ENCODE data around the gene RAB21. TPM values are rescaled to one million over a fixed set of nuclear protein-coding genes. Genes with fewer than 3 reads are reported as not detected.
A peak's percentile ranks its signal among the peaks of the same experiment; 100 is the strongest.

Gene RAB21
- total RNA-seq, 1 experiment from 2014 or later = 53.0 TPM

GRCh38 chr12:71731439-71732356 lies 23.0 kb upstream of the RAB21 start:
- Histone ChIP-seq H2AK5ac (ENCODE audit: insufficient read length, low read length) (no peak overlapping the region), H3K4me1 (ENCODE audit: insufficient read depth, low read length) (no peaks in the 10 kb centered on the region), H3K9me3 (ENCODE audit: control insufficient read depth, low read depth, low read length) (no peaks in the 10 kb centered on the region), H3K4ac (ENCODE audit: low read depth, low read length) (no peak overlapping the region), H3K18ac (ENCODE audit: insufficient read length, low read depth, low read length) (no peak overlapping the region), H2BK12ac (ENCODE audit: insufficient read length, low read depth, low read length) (no peak overlapping the region), H4K8ac (replicated peaks; ENCODE audit: insufficient read length, low read depth, low read length) (no peak overlapping the region), H3K27me3 (ENCODE audit: insufficient read depth, low read length) (no peaks in the 10 kb centered on the region), H3K9ac (ENCODE audit: extremely low read depth, insufficient read length, low read length) (no peak overlapping the region), H3K56ac (ENCODE audit: insufficient read length, low read depth, low read length) (no peak overlapping the region), H2BK120ac (ENCODE audit: low read depth, low read length, poor library complexity, severe bottlenecking) (no peak overlapping the region), H2BK5ac (ENCODE audit: insufficient read length, low read length) (no peak overlapping the region), H2BK20ac (ENCODE audit: low read depth, low read length, poor library complexity, severe bottlenecking) (no peak overlapping the region), H3K79me2 (ENCODE audit: insufficient read depth, low read length) (no peaks in the 10 kb centered on the region), H3K79me1 (ENCODE audit: insufficient read depth, low read depth, low read length, poor library complexity, severe bottlenecking) (no peaks in the 10 kb centered on the region), H3K14ac (ENCODE audit: insufficient read depth, low read length) (no peak overlapping the region), H3K23me2 (ENCODE audit: insufficient read length, low read depth, low read length, poor library complexity, severe bottlenecking) (no peaks in the 10 kb centered on the region), H4K20me1 (ENCODE audit: control insufficient read depth, insufficient read depth, insufficient read length) (no peaks in the 10 kb centered on the region), H4K91ac (ENCODE audit: insufficient read length, low read depth, low read length) (no peak overlapping the region), H2BK15ac (ENCODE audit: low read depth, low read length) (no peak overlapping the region), H4K5ac (ENCODE audit: insufficient read length, low read depth, low read length) (no peak overlapping the region), H2AFZ (ENCODE audit: low read length) (no peak overlapping the region), H3K27ac (ENCODE audit: insufficient read length, low read depth, low read length) (no peak overlapping the region), H3K4me2 (ENCODE audit: insufficient read depth, insufficient read length, low read length) (no peak overlapping the region), H3T11ph (ENCODE audit: low read length) (no peak overlapping the region), H3K23ac (ENCODE audit: insufficient read length, low read depth, low read length) (no peak overlapping the region)
- H3K27ac Mint-ChIP-seq = no peak overlapping the region; a peak in 1 of 7 replicates
- TF ChIP-seq, protein P1, sequence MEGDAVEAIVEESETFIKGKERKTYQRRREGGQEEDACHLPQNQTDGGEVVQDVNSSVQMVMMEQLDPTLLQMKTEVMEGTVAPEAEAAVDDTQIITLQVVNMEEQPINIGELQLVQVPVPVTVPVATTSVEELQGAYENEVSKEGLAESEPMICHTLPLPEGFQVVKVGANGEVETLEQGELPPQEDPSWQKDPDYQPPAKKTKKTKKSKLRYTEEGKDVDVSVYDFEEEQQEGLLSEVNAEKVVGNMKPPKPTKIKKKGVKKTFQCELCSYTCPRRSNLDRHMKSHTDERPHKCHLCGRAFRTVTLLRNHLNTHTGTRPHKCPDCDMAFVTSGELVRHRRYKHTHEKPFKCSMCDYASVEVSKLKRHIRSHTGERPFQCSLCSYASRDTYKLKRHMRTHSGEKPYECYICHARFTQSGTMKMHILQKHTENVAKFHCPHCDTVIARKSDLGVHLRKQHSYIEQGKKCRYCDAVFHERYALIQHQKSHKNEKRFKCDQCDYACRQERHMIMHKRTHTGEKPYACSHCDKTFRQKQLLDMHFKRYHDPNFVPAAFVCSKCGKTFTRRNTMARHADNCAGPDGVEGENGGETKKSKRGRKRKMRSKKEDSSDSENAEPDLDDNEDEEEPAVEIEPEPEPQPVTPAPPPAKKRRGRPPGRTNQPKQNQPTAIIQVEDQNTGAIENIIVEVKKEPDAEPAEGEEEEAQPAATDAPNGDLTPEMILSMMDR (conservative IDR thresholded peaks at IDR 0.05) = peak; percentile 58; the same call in 2 of the 3 replicates
- H3K4me3 Mint-ChIP-seq = no peak overlapping the region
- H3K4me1 Mint-ChIP-seq = peaks cover 4 to 5% of the 10 kb centered on the region in 2 experiments; a peak in 3 of 4 replicates
- WGBS (ENCODE audit: extremely low coverage, insufficient read length, low lambda C conversion rate) = no CpG with 5 or more reads among the region's 21 CpGs
- H3K27me3 Mint-ChIP-seq (ENCODE audit: low read depth) = no peaks in the 10 kb centered on the region
- peak; percentile 79 for DNase-seq
- no peaks in the 10 kb centered on the region for H3K36me3 Mint-ChIP-seq (ENCODE audit: insufficient read depth in 1 of 3, low read depth in 3 of 3)
- no peaks in the 10 kb centered on the region for H3K9me3 Mint-ChIP-seq

Data from H9 (cell line).